Calu3 (cell line): ENCODE results near the gene MKLN1. TPM values are rescaled to one million over a fixed set of nuclear protein-coding genes. Genes with fewer than 3 reads are reported as not detected.
"Not testable (repeated sequence)": the region's sequence is repeated elsewhere in the genome, so short reads cannot be mapped to it uniquely, and the experiment has no call there.

Experiments used
- BruUV-seq: library from RNA; stranded (reverse); fragments of 400-500 nt; replicated peaks from 2 replicates; lab custom pipeline; 2021; lab: Mats Ljungman, UMichigan
- CTCF ChIA-PET: fragments of 300-600 bp; sonication (Branson Sonifier 250); formaldehyde crosslinking; loops from one replicate; lab custom pipeline; 2022; ENCODE audit warnings: antibody characterized with exemption; lab: Charles Lee
- DNase-seq: peaks from one replicate; pipeline ENCODE4 v3.0.0; 2022
- H3K27ac Mint-ChIP-seq: one replicate; pipeline ENCODE4 v1.8.0; 2022; ENCODE audit warnings: mixed read lengths; ENCODE audit not compliant: unreplicated experiment
- H3K27me3 Mint-ChIP-seq: one replicate; pipeline ENCODE4 v1.8.0; 2022; ENCODE audit warnings: mixed read lengths; ENCODE audit not compliant: unreplicated experiment
- H3K36me3 Mint-ChIP-seq: one replicate; pipeline ENCODE4 v1.8.0; 2022; ENCODE audit warnings: mild to moderate bottlenecking, moderate library complexity, mixed read lengths; ENCODE audit not compliant: insufficient read depth, unreplicated experiment
- H3K4me1 Mint-ChIP-seq: one replicate; pipeline ENCODE4 v1.8.0; 2022; ENCODE audit warnings: mild to moderate bottlenecking, low read depth, mixed read lengths; ENCODE audit not compliant: unreplicated experiment
- H3K4me3 Mint-ChIP-seq: one replicate; pipeline ENCODE4 v1.8.0; 2022; ENCODE audit warnings: mild to moderate bottlenecking, low read depth, moderate library complexity, mixed read lengths; ENCODE audit not compliant: unreplicated experiment
- H3K9me3 Mint-ChIP-seq: one replicate; pipeline ENCODE4 v1.8.0; 2022; ENCODE audit warnings: low read depth, mixed read lengths; ENCODE audit not compliant: unreplicated experiment
- intact Hi-C: fragments of 100-400 bp; cut with micrococcal nuclease; formaldehyde crosslinking; loops from one replicate; pipeline ENCODE4 v1.10.0; 2022; ENCODE audit not compliant: unreplicated experiment
- total RNA-seq: library from RNA; stranded (reverse); gene quantifications from 2 replicates; pipeline ENCODE4 v1.2.3, GENCODE V29; 2022
- TF ChIP-seq, protein P1 (sequence below): fragments of 200-600 bp; IDR thresholded peaks from one replicate; pipeline ENCODE4 v1.8.0; 2022; ENCODE audit warnings: antibody characterized with exemption; ENCODE audit not compliant: unreplicated experiment

MKLN1 gene
- total RNA-seq, 1 experiment from 2014 or later = 47.1 TPM

DNA sequence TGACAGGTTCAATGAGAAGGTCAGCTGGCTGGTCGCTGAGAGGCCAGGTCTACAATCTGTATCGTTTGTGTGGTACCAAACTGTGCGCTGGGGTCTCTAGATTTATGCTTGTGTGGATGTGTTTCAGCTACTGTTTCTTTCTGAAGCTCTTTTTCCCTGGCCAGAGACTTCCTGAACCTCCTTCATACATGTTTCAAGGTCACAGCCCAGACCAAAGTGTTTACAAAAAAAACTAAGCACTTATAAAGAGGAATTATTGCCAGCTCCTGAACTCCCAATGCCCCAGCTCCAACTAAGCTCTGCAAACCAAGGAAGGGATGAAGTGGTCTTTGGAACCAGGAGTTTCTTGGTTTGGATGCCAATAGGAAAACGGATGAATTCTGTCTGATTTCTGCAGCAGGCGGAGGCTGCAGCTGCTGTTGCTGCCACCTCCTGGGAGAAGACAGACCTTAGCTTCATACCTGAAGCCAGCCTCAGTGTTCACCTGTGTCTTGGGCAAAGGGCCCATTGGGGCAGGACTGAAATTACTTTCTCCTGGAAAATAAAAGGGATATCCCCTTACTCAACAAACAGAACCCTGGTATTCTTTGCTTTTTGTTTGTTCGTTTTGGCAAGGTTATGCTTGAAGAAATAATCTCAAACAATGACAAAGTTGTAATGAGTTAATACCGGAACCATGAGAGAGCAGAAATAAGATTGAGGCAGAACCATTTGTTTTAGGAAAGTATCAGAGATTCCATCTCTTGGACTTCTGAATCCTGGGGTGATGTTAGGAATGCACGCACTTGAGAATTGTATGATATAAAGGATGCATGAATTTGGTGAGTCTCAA, 24.6 kb upstream of the MKLN1 start:
- Mint-ChIP-seq H3K4me1 (peaks cover 8% of the 10 kb centered on the region), H3K9me3 (peaks cover 10% of the 10 kb centered on the region), H3K27me3 (peaks cover 8% of the 10 kb centered on the region), H3K36me3 (no peaks in the 10 kb centered on the region), H3K27ac (no peak overlapping the region), H3K4me3 (no peak overlapping the region)
- peak; percentile 50 for DNase-seq
- BruUV-seq = no TSS peak
- TF ChIP-seq, protein P1, sequence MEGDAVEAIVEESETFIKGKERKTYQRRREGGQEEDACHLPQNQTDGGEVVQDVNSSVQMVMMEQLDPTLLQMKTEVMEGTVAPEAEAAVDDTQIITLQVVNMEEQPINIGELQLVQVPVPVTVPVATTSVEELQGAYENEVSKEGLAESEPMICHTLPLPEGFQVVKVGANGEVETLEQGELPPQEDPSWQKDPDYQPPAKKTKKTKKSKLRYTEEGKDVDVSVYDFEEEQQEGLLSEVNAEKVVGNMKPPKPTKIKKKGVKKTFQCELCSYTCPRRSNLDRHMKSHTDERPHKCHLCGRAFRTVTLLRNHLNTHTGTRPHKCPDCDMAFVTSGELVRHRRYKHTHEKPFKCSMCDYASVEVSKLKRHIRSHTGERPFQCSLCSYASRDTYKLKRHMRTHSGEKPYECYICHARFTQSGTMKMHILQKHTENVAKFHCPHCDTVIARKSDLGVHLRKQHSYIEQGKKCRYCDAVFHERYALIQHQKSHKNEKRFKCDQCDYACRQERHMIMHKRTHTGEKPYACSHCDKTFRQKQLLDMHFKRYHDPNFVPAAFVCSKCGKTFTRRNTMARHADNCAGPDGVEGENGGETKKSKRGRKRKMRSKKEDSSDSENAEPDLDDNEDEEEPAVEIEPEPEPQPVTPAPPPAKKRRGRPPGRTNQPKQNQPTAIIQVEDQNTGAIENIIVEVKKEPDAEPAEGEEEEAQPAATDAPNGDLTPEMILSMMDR = peak; percentile 44
- intact Hi-C loops = loop anchor here (1.0 to 10.0 kb wide), 3 partner anchors 68 to 234 kb away; no protein-coding TSS in a partner anchor
- CTCF ChIA-PET = interaction anchor here (1.3 kb wide), 1 partner anchor 235 kb away, joined by 6 read pairs; no protein-coding TSS in a partner anchor

GRCh38 chr7:131305152-131305551, 22.5 kb upstream of the MKLN1 start:
- intact Hi-C loops = loop anchor here (10.0 kb wide), 1 partner anchor 70 kb away; no protein-coding TSS in a partner anchor
- CTCF ChIA-PET = no interaction called here
- DNase-seq = no peak
- Mint-ChIP-seq H3K4me1 (no peaks in the 10 kb centered on the region), H3K27ac (no peak overlapping the region), H3K36me3 (no peaks in the 10 kb centered on the region), H3K4me3 (no peak overlapping the region), H3K9me3 (peaks cover 11% of the 10 kb centered on the region), H3K27me3 (peaks cover 5% of the 10 kb centered on the region)
- TF ChIP-seq, protein P1 = no peak
- BruUV-seq = no TSS peak

GRCh38 chr7:131306041-131306440, 21.6 kb upstream of the MKLN1 start:
- H3K4me1 Mint-ChIP-seq, H3K27ac Mint-ChIP-seq, CTCF ChIA-PET, DNase-seq, H3K4me3 Mint-ChIP-seq, BruUV-seq, H3K27me3 Mint-ChIP-seq, H3K36me3 Mint-ChIP-seq: not testable (repeated sequence)
- intact Hi-C loops = loop anchor here (10.0 kb wide), 1 partner anchor 71 kb away; no protein-coding TSS in a partner anchor
- peaks cover 11% of the 10 kb centered on the region for H3K9me3 Mint-ChIP-seq

- no peaks in the 10 kb centered on the region for H3K36me3 Mint-ChIP-seq
- H3K27me3 Mint-ChIP-seq = no peaks in the 10 kb centered on the region
- intact Hi-C loops = loop anchor here (10.0 kb wide), 1 partner anchor 72 kb away; no protein-coding TSS in a partner anchor
- CTCF ChIA-PET = no interaction called here
- BruUV-seq = no TSS peak
- no peak overlapping the region for H3K4me3 Mint-ChIP-seq
- no peak for DNase-seq
- peaks cover 11% of the 10 kb centered on the region for H3K9me3 Mint-ChIP-seq
- no peaks in the 10 kb centered on the region for H3K4me1 Mint-ChIP-seq
- TF ChIP-seq, protein P1 = no peak
- H3K27ac Mint-ChIP-seq = no peak overlapping the region
Observed at GRCh38 chr7:131306777-131307176, 20.9 kb upstream of the MKLN1 start.

- no peaks in the 10 kb centered on the region for H3K36me3 Mint-ChIP-seq
- H3K4me1 Mint-ChIP-seq = no peaks in the 10 kb centered on the region
- no TSS peak for BruUV-seq
- TF ChIP-seq, protein P1 = no peak
- no peak overlapping the region for H3K4me3 Mint-ChIP-seq
- no peak for DNase-seq
- no peaks in the 10 kb centered on the region for H3K27me3 Mint-ChIP-seq
- intact Hi-C loops = loop anchor here (10.0 kb wide), 1 partner anchor 73 kb away; no protein-coding TSS in a partner anchor
- CTCF ChIA-PET = no interaction called here
- H3K9me3 Mint-ChIP-seq = peaks cover 11% of the 10 kb centered on the region
- no peak overlapping the region for H3K27ac Mint-ChIP-seq
Observed at GRCh38 chr7:131307627-131308026, 20.0 kb upstream of the MKLN1 start.
